HL-60 (cell line): ENCODE data around the gene ANXA1.

Experiments used
- REST ChIP-seq: IDR thresholded peaks from 2 replicates; pipeline ENCODE4 v1.6.1; 2012; ENCODE audit warnings: low read depth; ENCODE audit not compliant: insufficient replicate concordance
- SPI1 ChIP-seq: IDR thresholded peaks from 2 replicates; pipeline ENCODE4 v1.6.1; 2012; ENCODE audit warnings: low read depth, mild to moderate bottlenecking, borderline replicate concordance
- TF ChIP-seq, protein P1 (sequence below): IDR thresholded peaks from one replicate; pipeline ENCODE4 v1.5.1; 2011; ENCODE audit warnings: low read length, control low read depth, inconsistent platforms; ENCODE audit not compliant: insufficient read depth

DNA sequence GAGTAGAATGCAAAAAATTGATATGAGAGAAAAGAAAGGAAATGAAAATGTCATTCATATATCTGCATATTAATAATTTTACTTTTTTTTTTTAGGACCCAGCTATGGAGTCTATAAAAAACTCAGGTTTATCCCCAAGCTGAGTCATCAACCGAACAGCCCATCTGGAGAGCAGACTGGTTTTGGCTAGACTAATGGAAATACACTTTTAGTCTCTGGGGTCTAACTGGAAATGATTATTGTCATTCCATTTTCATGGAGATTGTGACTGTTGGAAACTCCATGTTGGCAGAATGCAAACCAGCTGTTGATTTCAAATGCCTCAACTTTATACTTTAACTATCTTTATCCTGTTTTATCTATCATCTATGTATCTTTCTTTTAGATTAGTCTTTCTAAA lies 28.7 kb downstream of the ANXA1 start:
- TF ChIP-seq, protein P1, sequence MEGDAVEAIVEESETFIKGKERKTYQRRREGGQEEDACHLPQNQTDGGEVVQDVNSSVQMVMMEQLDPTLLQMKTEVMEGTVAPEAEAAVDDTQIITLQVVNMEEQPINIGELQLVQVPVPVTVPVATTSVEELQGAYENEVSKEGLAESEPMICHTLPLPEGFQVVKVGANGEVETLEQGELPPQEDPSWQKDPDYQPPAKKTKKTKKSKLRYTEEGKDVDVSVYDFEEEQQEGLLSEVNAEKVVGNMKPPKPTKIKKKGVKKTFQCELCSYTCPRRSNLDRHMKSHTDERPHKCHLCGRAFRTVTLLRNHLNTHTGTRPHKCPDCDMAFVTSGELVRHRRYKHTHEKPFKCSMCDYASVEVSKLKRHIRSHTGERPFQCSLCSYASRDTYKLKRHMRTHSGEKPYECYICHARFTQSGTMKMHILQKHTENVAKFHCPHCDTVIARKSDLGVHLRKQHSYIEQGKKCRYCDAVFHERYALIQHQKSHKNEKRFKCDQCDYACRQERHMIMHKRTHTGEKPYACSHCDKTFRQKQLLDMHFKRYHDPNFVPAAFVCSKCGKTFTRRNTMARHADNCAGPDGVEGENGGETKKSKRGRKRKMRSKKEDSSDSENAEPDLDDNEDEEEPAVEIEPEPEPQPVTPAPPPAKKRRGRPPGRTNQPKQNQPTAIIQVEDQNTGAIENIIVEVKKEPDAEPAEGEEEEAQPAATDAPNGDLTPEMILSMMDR: no peak
- TF ChIP-seq REST (no peak), SPI1 (no peak)
